HG03575 (cell line): ENCODE data around the gene GIT2.
"Not testable (repeated sequence)": the region's sequence is repeated elsewhere in the genome, so short reads cannot be mapped to it uniquely, and the experiment has no call there.

Experiments used
- ATAC-seq: cut with Tn5 transposase; IDR thresholded peaks from one replicate; pipeline ENCODE4 v1.9.1; 2021; ENCODE audit not compliant: unreplicated experiment, insufficient number of reproducible peaks, low FRiP score; ENCODE audit errors: extremely low read depth

Gene GIT2

GRCh38 chr12:109987615-109988014 is 8.6 kb downstream of the GIT2 start:
- no peak for ATAC-seq

DNA sequence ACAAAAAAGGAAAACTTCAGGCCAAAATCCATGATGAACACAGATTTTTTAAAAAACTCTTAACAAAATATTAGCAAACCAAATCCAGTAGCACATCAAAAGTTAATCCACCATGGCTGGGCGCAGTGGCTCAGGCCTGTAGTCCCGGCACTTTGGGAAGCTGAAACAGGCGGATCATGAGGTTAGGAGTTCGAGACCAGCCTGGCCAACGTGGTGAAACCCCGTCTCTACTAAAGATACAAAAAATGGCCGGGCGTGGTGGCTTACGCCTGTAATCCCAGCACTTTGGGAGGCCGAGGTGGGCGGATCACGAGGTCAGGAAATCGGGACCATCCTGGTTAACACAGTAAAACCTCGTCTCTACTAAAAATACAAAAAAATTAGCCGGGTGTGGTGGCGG is 9.9 kb downstream of the GIT2 start:
- ATAC-seq = not testable (repeated sequence)

- no peak for ATAC-seq
Measured at GRCh38 chr12:109983432-109984142, 12.6 kb downstream of the GIT2 start.

DNA sequence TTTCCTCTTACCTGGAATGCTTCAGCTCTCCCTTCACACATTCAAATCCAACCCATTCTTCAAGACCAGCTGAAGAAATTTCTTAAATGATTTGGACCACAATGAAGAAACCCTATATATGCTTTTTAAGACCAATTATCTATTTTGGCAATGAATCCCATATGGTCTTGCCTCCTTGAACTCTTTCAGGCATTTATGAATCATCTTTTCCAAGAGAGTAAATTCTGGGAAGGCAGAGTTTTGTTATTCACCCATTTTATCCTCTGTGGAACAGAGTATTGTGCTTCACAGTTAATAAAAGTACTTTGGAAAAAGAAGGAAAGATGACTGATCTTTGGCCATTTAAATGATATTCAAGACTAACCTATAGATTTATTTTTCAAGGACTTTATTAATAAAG is 14.0 kb downstream of the GIT2 start:
- ATAC-seq = no peak

- ATAC-seq = no peak
Measured at GRCh38 chr12:109981311-109981710, 14.9 kb downstream of the GIT2 start.

DNA sequence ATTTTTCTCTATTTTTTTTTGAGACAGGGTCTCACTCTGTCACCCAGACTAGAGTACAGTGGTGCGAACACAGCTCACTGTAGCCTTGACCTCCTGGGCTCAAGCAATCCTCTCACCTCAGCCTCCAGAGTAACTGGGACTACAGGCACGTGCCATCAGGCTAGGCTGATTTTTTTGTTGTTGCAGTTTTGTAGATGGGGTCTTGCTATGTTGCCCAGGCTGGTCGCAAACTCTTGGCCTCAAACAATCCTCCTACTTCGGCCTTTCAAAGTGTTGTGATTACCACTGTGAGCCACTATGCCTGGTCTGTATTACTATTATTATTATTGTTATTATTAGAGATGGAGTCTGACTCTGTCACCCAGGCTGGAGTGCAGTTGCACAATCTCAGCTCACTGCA is 23.3 kb downstream of the GIT2 start:
- no peak for ATAC-seq

GRCh38 chr12:109968801-109969200 is 27.4 kb downstream of the GIT2 start:
- no peak for ATAC-seq

DNA sequence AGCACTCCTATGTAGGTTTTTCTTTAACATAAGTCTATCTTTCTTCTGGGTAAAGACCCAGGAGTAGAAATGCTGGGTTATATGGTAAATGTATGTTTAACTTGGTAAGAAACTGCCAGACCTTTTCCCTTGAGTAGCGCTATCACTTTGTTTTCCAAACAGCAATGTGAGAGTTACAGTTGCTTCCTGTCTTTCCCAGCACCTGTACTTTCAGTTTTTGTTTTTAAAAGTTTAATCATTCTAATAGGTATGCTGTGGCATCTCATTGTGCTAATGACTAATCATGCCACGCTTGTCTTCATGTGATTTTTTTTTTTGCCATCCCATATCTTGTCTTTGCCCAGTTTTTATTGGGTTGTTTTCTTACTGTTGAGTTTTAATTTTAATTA is 28.1 kb downstream of the GIT2 start:
- no peak for ATAC-seq

DNA sequence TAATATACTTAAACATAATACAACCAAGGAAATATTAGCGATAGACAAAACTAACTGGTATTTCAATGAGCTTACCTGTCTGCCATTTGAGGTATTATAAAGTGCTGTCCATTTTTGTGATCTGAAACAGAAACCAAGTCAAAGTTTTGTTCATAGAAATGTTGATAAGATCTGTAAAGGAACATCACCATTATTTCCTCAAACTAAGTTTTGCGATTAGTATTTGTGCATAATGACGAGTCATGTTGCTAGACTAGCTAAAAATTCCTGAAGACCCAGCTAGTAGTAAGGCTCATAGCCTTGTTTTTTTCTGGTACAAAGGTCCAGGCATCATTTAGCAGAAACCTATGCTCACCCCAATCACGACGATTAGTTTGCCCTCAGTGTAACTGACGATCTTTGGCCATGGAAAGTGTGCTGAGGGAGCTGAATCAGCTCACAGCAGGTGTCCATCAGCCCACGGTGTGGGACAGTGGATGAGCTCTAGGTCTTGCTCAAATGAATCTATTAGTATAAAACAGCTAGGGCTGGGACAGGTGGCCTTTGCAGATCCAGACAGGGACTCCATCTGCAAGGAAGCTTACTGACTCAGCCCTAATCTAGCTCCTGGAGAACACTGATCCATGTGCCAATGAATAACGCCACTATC is 28.7 kb downstream of the GIT2 start:
- ATAC-seq = no peak

- ATAC-seq = no peak
Measured at GRCh38 chr12:109966546-109966945, 29.6 kb downstream of the GIT2 start.

DNA sequence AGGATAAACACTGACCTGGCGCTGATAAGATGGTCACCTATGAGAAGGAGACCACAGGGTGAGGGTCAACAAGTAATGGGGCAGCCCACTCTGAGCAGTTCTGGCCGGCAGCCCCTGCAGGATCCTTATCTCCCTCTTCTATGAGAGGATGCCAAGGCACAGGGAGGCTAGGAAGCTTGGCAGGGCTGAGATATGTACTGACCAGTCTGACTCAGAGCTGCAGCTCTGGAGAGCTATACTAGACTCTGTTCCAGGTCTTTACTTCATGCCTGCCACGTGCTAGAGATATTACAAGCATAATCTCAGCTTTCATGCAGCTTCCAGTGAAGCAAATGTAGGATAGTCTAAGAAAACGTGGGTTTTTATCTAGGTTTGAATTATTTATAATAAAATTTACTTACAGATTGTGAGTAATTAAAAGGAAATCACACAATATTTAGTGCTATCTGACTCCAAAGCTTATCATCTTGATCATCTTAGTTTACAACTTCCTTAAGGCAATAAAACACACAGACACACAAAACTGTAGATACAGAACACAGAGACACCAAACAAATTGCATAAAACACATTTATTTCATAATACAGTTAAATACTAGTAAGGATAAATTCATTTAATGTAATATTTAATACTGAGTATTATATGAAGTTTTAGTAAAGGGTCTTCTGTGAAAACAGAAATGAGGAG is 32.3 kb downstream of the GIT2 start:
- no peak for ATAC-seq

DNA sequence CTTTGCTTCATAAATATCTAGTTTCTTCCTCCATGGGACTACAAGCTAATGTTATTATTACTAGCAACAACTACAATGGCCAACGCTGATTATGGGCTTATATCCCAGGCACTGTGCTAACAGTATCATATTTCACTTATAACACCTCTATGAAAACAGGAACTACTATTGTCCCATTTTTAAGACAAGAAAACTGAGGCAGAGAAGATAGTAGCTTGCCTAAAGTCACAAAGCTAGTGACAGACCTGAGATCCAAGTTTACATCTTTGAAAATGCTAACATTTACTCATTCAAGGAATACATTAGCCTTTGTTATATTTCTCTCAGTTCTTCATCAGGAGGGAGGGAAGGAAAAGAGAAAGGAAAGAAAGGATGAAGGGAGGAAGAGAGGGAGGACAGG is 32.8 kb downstream of the GIT2 start:
- no peak for ATAC-seq

DNA sequence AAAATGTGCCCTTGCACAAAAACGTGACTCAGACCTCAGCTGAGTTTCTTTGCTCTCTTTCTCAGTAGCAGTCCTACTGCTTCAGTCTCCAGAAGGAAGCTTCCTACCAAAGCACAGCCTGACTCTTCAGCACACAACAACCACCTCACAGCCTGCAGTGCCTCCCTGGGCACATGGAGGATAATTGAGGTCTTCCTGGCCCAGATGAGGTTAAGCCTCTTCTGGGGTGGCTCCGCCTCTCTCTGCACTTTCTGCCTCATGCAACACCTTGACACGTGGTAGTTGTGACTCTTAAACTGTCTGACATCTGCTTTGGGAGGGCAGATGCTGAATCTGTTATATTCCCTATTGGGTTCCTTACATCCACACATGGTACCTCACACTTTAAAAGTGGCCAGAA is 33.8 kb downstream of the GIT2 start:
- ATAC-seq = no peak

- ATAC-seq = no peak
Measured at GRCh38 chr12:109961612-109962011, 34.6 kb downstream of the GIT2 start.

- ATAC-seq = no peak
Measured at GRCh38 chr12:109961201-109961600, 35.0 kb downstream of the GIT2 start.

- ATAC-seq = no peak
Measured at GRCh38 chr12:109959411-109960093, 36.6 kb downstream of the GIT2 start.

DNA sequence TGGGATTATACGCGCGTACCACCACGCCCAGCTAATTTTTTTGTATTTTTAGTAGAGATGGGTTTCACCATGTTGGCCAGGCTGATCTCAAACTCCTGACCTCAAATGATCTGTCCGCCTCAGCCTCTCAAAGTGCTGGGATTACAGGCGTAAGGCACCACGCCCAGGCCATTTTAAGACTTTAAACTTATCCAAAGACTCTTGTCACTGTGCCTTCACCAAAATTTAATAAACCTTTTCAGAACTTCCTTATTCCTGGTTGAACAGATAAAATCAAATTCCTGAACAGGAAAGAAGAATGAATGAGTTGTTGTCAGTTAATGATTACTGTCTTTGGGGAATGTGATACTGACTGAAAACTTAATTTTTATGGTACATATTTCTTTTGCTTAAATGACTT is 37.8 kb downstream of the GIT2 start:
- ATAC-seq = no peak

GRCh38 chr12:109953656-109954055 is 42.5 kb downstream of the GIT2 start:
- ATAC-seq = no peak

- ATAC-seq = no peak
Measured at GRCh38 chr12:109952873-109953272, 43.3 kb downstream of the GIT2 start.
